OCI-LY1 (cell line): ENCODE measurements around the gene YIF1A.

ENCODE experiments used
- H2AFZ ChIP-seq: fragments of 200-600 bp; sonication (generic), shearing (Covaris generic); 2 replicates; pipeline ENCODE4 v1.6.0; 2014; ENCODE audit warnings: antibody characterized with exemption, mild to moderate bottlenecking, low read length
- H3F3A ChIP-seq: fragments of 200-600 bp; sonication (generic), shearing (Covaris generic); 2 replicates; pipeline ENCODE4 v1.6.0; 2014; ENCODE audit warnings: mild to moderate bottlenecking, antibody characterized with exemption, low read length, moderate library complexity; ENCODE audit not compliant: insufficient read depth
- H3K27ac ChIP-seq: fragments of 200-600 bp; sonication (generic); 2 replicates; pipeline ENCODE4 v1.5.1; 2014; ENCODE audit warnings: low read length, mixed run types, mild to moderate bottlenecking, low read depth; ENCODE audit not compliant: poor library complexity, severe bottlenecking
- H3K27me3 ChIP-seq: fragments of 200-600 bp; sonication (generic); 2 replicates; pipeline ENCODE4 v1.6.0; 2014; ENCODE audit warnings: antibody characterized with exemption, mild to moderate bottlenecking, low read length, moderate library complexity; ENCODE audit not compliant: insufficient read depth
- H3K36me3 ChIP-seq: fragments of 200-600 bp; sonication (generic); 2 replicates; pipeline ENCODE4 v1.6.1; 2014; ENCODE audit warnings: mild to moderate bottlenecking, antibody characterized with exemption, low read length, moderate library complexity, mixed read lengths; ENCODE audit not compliant: insufficient read depth
- H3K4me1 ChIP-seq: fragments of 200-600 bp; sonication (generic); 2 replicates; pipeline ENCODE4 v1.5.1; 2014; ENCODE audit warnings: mild to moderate bottlenecking, low read length, moderate library complexity; ENCODE audit not compliant: insufficient read depth, severe bottlenecking
- H3K4me2 ChIP-seq: fragments of 200-600 bp; sonication (generic), shearing (Covaris generic); 2 replicates; pipeline ENCODE4 v1.6.1; 2014; ENCODE audit warnings: low read length
- H3K4me3 ChIP-seq: fragments of 200-600 bp; sonication (generic); 2 replicates; pipeline ENCODE4 v1.5.1; 2014; ENCODE audit warnings: low read length, low read depth, mild to moderate bottlenecking, mixed read lengths; ENCODE audit not compliant: poor library complexity, severe bottlenecking
- H3K79me2 ChIP-seq: fragments of 200-600 bp; shearing (Covaris generic); 2 replicates; pipeline ENCODE4 v1.6.1; 2016; ENCODE audit warnings: mixed run types, low read length, mixed read lengths; ENCODE audit not compliant: insufficient read depth
- H3K9ac ChIP-seq: fragments of 200-600 bp; sonication (generic), shearing (Covaris generic); 2 replicates; pipeline ENCODE4 v1.6.1; 2014; ENCODE audit warnings: mild to moderate bottlenecking, low read length, mixed read lengths
- H3K9me2 ChIP-seq: fragments of 200-600 bp; sonication (generic), shearing (Covaris generic); 2 replicates; pipeline ENCODE4 v1.6.1; 2014; ENCODE audit warnings: low read depth, mild to moderate bottlenecking, low read length, mixed read lengths
- H3K9me3 ChIP-seq: fragments of 200-600 bp; shearing (Covaris generic); 2 replicates; pipeline ENCODE4 v1.6.1; 2014; ENCODE audit warnings: low read length, mixed read lengths
- H4K20me1 ChIP-seq: fragments of 200-600 bp; sonication (generic), shearing (Covaris generic); 2 replicates; pipeline ENCODE4 v1.6.0; 2016; ENCODE audit warnings: mild to moderate bottlenecking, low read length; ENCODE audit not compliant: insufficient read depth
- CTCF ChIP-seq: fragments of 200-600 bp; sonication (generic), shearing (Covaris generic); IDR thresholded peaks from 2 replicates; pipeline ENCODE4 v1.5.1; 2017; ENCODE audit warnings: mild to moderate bottlenecking, antibody characterized with exemption, low read length, moderate library complexity, mixed read lengths
- EZH2 ChIP-seq: fragments of 200-600 bp; sonication (generic), shearing (Covaris generic); IDR thresholded peaks from 2 replicates; pipeline ENCODE4 v1.8.0; 2017; ENCODE audit warnings: borderline replicate concordance, mixed run types, mild to moderate bottlenecking, antibody characterized with exemption, low read length, moderate library complexity, mixed read lengths

The YIF1A gene

GRCh38 chr11:66266378-66267038, 22.4 kb downstream of the YIF1A start:
- Histone ChIP-seq H3K27ac (no peak overlapping the region), H3K4me3 (no peak overlapping the region), H4K20me1 (no peaks in the 10 kb centered on the region), H2AFZ (no peak overlapping the region), H3K9ac (no peak overlapping the region; the same call in 1 of the 2 replicates), H3K9me3 (no peaks in the 10 kb centered on the region), H3K9me2 (no peaks in the 10 kb centered on the region), H3K79me2 (peaks cover 13% of the 10 kb centered on the region), H3K4me2 (peak overlapping the region; percentile 74), H3F3A (no peaks in the 10 kb centered on the region), H3K4me1 (peaks cover 19% of the 10 kb centered on the region), H3K36me3 (peaks cover 37% of the 10 kb centered on the region), H3K27me3 (no peaks in the 10 kb centered on the region)
- TF ChIP-seq CTCF (no peak), EZH2 (no peak)

- H3K9me3 ChIP-seq: no peaks in the 10 kb centered on the region
- H3K36me3 ChIP-seq: peaks cover 42% of the 10 kb centered on the region
- H3K27me3 ChIP-seq: no peaks in the 10 kb centered on the region
- no peak overlapping the region for H3K4me2 ChIP-seq
- H3K79me2 ChIP-seq: peaks cover 13% of the 10 kb centered on the region
- H3K9ac ChIP-seq: no peak overlapping the region
- TF ChIP-seq CTCF (no peak), EZH2 (no peak)
- no peaks in the 10 kb centered on the region for H3K9me2 ChIP-seq
- H3K4me3 ChIP-seq: no peak overlapping the region
- H3F3A ChIP-seq: no peaks in the 10 kb centered on the region
- no peak overlapping the region for H2AFZ ChIP-seq
- no peak overlapping the region for H3K27ac ChIP-seq
- H4K20me1 ChIP-seq: no peaks in the 10 kb centered on the region
- H3K4me1 ChIP-seq: peaks cover 19% of the 10 kb centered on the region
These were observed 23.2 kb downstream of the YIF1A start for GRCh38 chr11:66265531-66266377.

GRCh38 chr11:66264914-66265313, 24.0 kb downstream of the YIF1A start:
- no peak for TF ChIP-seq EZH2
- TF ChIP-seq CTCF: peak; percentile 67
- no peak overlapping the region for H2AFZ ChIP-seq
- no peaks in the 10 kb centered on the region for H3F3A ChIP-seq
- no peaks in the 10 kb centered on the region for H3K27me3 ChIP-seq
- peaks cover 18% of the 10 kb centered on the region for H3K4me1 ChIP-seq
- H3K9me2 ChIP-seq: no peaks in the 10 kb centered on the region
- no peaks in the 10 kb centered on the region for H3K9me3 ChIP-seq
- no peak overlapping the region for H3K27ac ChIP-seq
- peaks cover 11% of the 10 kb centered on the region for H3K79me2 ChIP-seq
- no peak overlapping the region for H3K9ac ChIP-seq
- H3K4me3 ChIP-seq: no peak overlapping the region
- peaks cover 46% of the 10 kb centered on the region for H3K36me3 ChIP-seq
- H3K4me2 ChIP-seq: no peak overlapping the region
- no peaks in the 10 kb centered on the region for H4K20me1 ChIP-seq
